ENCODE measurements around the gene MPRIP.

MPRIP gene

DNA sequence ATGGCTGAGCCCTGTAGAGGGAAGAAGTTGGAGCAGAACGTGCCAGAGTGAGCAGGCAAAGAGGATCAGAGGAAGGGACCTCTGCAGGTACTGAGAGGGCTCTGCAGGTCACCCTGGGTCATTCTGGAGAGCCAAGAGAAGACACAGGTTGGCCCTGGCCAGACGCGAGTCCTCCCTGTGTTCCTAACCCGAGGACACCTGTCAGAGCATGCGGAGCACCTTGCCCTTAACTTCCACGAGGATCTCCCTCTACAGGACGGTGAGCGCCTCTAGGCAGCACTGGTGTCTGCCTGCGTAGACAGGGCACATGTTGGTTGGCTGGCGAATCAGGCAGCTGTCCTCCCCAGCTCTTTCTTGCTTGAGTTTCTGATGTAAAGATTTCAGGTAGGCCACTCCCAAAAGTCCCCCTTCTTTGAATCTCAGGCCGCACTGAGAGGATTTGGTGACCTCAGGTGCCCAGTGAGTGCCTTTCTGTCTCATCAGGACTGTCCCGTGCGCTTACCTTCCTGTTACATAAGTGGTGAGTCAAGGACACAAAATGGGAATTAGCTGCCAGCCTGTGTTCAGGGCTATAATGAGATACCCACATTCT lies 45.3 kb downstream of the MPRIP start:
- no peak for DNase-seq (ENCODE audit: low read depth in 1 of 2, low spot score in 1 of 2)

DNA sequence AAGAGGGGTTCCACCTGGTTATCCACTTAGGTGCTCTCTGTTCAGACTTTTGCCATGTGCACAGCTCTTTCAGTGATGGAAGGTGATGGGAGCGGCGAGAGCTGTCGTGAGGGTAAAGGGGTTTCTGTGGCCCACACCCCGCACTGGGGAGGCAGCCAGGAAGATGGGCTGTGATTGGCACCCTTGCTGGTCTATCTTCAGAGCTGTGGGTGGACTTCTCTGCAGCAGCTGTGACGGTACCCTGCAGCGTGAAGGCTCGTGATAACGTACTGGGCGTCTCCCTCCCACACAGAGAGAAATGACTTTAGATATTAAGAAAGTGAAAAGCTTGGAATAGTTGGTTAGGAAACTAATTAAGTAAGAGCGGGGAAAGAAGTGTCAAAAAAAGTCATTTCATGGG lies 45.8 kb downstream of the MPRIP start:
- DNase-seq (ENCODE audit: low read depth in 1 of 2, low spot score in 1 of 2), result no peak

DNA sequence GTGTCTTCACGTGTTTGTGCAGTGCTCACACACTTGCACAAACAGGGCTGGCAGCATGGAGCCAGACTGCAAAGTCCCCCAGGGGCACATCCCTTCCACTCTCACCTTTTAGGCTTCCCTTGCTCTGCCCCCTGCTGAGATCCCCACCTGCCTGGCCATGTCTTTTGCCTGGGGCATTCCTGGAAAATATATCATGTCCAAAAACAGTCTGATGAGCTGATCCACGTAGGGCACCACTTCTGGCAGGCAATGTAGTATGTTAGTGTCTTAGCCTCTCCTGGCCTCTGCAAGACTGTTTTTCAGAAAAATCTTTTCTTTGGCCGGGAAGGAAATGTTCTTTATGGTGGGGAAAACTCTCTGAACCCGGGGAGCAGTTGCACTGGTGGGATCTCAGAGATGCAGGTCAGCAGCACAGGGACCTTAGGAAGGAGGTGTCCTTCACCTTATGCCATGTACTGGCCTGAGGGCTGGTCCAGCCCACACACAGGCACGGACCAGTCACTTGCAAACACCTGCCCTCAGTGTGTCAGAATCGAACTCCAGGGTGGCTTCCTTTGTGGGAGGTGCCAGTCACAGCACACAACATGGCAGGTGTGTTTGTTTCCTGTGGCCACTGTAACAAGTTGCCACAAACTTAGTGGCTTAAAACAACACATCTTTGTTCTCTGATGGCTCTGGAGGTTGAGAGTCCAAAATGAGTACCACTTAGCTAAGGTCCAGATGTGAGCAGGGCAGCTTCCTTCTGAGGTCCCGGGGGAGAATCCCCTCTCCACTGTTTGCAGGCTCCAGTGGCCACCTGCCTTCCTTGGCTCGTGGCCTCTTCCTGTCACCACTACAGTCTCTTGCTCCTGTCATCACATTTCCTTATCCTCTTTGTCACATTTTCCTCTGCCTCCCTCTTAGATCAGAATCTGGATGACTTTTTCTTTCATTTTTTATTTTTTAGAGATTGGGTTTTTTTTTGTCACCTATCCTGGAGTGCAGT lies 46.6 kb downstream of the MPRIP start:
- no peak for DNase-seq (ENCODE audit: low read depth in 1 of 2, low spot score in 1 of 2)

DNA sequence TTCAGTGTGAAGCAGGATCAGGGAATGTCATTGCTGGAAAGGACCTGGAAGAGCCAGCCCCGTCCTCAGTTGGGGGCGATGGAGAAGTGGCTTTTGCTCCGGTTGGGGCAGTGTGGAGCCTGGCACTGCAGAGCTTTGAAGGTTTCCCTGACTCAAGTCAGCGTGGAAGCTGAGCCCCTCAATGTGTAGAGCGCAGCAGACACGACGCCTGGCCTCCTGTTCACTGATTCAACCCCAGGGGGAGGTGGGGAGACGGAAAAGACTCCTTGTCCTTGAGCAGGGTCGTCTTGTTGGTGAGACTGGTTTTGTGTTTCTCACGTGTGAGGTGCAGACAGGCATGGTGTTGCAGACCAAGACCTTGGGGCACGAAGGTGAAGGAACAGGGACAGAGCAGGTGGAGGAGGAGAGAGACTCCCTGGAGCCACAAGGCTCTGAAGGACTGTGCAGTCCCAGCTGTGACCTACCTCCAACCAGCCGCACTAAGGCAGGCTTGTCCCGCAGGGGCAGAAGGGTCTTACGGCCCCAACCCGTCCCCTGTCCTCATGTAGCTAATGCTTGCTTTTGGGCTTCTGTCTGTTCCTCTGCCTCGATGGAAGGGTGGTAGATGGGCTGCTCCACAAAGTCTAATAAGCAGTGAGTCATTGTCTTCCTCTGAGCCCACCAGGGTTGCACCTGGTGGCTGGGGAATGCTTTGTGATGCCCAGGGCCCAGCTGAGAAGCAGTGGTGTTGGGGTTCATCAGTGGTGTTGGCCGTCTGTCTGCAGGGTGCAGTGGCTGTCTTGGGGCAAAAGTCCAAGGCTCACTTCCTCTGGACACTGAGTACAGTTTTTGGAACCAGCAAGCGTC lies 47.8 kb downstream of the MPRIP start:
- DNase-seq (ENCODE audit: low read depth in 1 of 2, low spot score in 1 of 2), result no peak

GRCh38 chr17:17090642-17091103 lies 48.4 kb downstream of the MPRIP start:
- DNase-seq (ENCODE audit: low read depth in 1 of 2, low spot score in 1 of 2), result no peak

- no peak for DNase-seq (ENCODE audit: low read depth in 1 of 2, low spot score in 1 of 2)
Measured at GRCh38 chr17:17091276-17091675, 49.0 kb downstream of the MPRIP start.

GRCh38 chr17:17091856-17092756 lies 49.8 kb downstream of the MPRIP start:
- no peak for DNase-seq (ENCODE audit: low read depth in 1 of 2, low spot score in 1 of 2)

DNA sequence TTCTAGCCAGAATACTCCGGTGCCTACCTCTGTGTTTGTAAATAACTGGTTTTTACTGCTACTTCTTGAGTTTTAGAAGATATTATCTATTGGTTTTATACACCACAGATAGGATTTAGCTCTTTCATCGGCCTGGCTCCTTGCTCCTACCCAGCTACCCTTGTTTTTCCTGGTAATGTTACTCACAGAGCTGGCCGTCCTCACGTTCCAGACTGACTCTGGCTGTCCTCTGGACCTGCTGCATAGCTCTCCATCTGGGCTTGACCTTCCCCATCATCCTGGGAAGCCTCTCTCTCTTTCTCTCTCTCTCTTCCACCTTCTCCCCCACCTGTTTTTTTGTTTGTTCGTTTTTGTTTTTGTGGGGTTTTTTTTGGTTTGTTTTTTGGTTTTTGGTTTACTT lies 51.5 kb downstream of the MPRIP start:
- DNase-seq (ENCODE audit: low read depth in 1 of 2, low spot score in 1 of 2), result no peak

- no peak for DNase-seq (ENCODE audit: low read depth in 1 of 2, low spot score in 1 of 2)
Measured at GRCh38 chr17:17096438-17097178, 54.4 kb downstream of the MPRIP start.

- no peak for DNase-seq (ENCODE audit: low read depth in 1 of 2, low spot score in 1 of 2)
Measured at GRCh38 chr17:17097763-17098345, 55.6 kb downstream of the MPRIP start.

GRCh38 chr17:17098551-17099179 lies 56.4 kb downstream of the MPRIP start:
- DNase-seq (ENCODE audit: low read depth in 1 of 2, low spot score in 1 of 2), result no peak

DNA sequence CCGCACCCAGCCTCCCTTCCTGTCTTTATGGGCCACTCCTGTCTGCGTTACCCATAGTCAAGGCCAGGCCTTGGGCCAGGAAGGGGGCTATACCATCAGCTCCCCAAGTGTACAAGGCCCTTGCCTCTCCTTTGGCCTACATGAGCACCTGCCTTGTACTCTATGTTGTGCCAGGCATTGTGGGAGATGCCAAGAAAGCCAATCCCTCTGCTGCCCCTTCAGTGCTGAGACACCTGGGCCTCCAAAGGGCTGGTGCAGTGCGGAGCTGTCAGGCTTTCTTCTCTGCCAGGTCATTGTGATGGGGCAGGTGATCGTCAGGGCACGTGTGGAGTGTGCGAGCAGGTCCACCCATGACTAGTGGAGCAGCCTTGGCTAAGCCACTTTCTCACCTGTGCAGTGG lies 59.9 kb downstream of the MPRIP start:
- no peak for DNase-seq (ENCODE audit: low read depth in 1 of 2, low spot score in 1 of 2)

DNA sequence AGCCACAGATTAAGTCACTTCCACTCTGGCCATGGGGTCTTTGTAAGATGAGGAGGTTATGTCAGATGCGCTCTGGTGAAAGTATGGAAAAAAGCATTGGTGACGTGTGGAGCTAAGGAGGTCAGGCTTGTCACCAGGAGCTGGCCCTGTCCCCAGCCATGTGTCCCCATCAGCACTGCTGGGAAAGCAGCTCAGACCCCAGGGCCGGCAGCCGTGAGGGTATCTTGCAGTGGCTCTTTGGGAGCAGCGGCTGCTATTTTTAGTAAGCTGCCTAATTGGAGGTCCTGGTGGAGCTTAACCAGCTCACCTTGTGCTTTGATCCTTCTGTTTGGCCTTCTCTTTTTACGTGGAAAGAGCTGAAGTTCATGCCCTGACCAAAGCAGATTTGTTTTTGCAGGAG lies 60.9 kb downstream of the MPRIP start:
- DNase-seq (ENCODE audit: low read depth in 1 of 2, low spot score in 1 of 2), result no peak

DNA sequence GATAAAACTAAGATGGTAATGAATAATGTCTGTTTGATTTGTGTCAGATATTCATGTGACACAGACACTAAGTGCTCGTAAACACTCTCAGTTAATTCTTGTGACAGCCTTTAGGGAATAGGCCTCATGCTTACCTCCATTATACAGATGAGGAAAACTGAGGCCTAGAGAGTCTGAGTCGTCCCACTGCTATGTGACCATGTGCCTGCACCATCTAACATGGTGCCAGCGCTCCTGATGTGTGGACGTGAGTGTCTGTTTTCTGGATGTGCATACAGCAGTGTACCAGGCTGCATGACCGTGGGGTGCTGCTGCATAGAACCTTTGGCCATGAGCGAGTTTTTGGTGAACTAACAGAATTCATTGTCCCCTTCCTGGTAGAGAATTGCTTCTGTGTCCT lies 61.8 kb downstream of the MPRIP start:
- DNase-seq (ENCODE audit: low read depth in 1 of 2, low spot score in 1 of 2), result no peak

DNA sequence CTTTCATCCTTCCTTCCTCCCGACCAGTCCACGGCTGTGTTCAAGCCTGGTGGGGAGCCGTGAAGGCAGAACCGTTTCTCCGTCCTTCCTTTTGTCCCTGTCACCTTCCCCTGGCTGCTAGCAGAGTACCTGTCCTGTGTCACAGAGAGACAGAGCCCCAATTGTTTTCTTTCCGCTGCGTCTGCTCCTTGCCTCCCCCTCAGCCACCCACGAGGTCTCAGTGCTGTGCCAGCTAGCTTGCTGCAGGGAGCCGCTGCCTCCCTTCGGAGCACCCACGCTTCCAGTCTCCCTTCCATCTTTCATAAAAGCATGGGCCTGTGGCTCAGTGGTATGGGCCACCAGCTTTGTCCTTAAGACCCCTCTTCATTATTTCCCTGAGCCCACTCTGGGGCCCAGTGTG lies 62.2 kb downstream of the MPRIP start:
- DNase-seq (ENCODE audit: low read depth in 1 of 2, low spot score in 1 of 2), result no peak

- DNase-seq (ENCODE audit: low read depth in 1 of 2, low spot score in 1 of 2), result no peak
Measured at GRCh38 chr17:17105976-17106375, 63.7 kb downstream of the MPRIP start.

DNA sequence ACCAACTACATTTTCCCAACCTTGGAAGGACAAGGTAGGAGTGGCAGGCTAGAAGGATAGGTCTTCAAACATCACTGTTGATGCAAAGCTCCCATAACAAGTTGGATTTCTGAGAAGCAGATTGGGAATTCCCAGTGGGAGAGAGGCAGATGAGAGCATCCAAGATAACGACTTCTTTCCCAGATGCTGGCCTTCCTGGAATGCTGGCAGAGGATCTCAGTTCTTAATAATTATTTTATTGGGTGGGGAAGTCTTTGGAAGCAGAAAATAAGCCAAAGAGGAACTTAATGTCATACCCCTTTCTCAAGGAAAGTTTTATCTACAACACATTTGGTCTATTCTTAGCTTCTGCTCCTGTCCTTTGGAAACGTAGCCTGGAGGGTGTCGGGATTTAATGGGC lies 64.5 kb downstream of the MPRIP start:
- no peak for DNase-seq (ENCODE audit: low read depth in 1 of 2, low spot score in 1 of 2)

- DNase-seq (ENCODE audit: low read depth in 1 of 2, low spot score in 1 of 2), result no peak
Measured at GRCh38 chr17:17107281-17107680, 65.0 kb downstream of the MPRIP start.

- no peak for DNase-seq (ENCODE audit: low read depth in 1 of 2, low spot score in 1 of 2)
Measured at GRCh38 chr17:17107891-17108431, 65.7 kb downstream of the MPRIP start.
